ENCODE results near the gene SLC30A9. TPM values are rescaled to one million over a fixed set of nuclear protein-coding genes. Genes with fewer than 3 reads are reported as not detected.

SLC30A9 gene
- total RNA-seq = 61.3 TPM

GRCh38 chr4:41990365-41991111 lies at the start of gene SLC30A9:
SLC30A9 (plus strand) TSS chr4:41990530; CDS start chr4:41990652, 122 bp downstream.
- peak; percentile 96 for DNase-seq (ENCODE audit: low spot score)

DNA sequence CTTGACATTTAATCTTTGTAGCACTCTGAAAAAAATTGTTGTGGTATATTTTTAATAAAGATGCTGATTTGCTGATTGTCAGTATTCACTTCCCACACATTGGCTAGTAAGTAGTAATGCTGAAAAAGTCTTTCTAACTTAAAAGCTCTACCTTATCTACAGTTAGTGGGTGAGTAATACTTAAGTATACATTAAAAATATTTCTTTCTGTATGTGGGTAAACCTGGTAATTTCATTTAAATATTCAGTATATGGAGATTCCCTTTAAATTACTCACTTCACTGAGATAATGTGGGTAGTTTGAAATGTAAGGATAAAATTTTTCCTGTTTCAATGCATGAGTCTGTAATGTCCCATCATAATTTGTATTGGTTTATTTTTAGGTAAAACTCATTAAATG lies 49.5 kb upstream of the SLC30A9 start:
- no peak for DNase-seq (ENCODE audit: low spot score)

GRCh38 chr4:41943506-41943905 lies 46.8 kb upstream of the SLC30A9 start:
- DNase-seq (ENCODE audit: low spot score) = no peak

DNA sequence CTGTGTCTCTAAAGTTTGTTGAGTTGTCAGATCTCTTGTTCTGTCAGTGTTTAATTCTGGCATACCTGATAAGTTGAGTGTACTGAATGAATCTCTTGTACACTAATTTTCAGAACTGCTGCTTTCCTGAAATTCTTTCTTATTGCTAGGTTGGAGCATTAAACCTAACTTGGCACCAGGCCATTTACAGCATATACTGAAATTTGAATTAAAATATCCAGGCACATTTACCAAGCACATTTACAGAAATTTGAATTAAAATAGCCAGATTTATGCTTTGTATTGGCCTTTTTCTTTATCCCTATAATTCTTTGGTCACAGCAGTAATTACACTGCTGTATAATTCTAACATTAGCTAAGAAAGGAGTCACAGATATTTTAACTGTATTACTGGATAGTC lies 46.2 kb upstream of the SLC30A9 start:
- DNase-seq (ENCODE audit: low spot score) = no peak

DNA sequence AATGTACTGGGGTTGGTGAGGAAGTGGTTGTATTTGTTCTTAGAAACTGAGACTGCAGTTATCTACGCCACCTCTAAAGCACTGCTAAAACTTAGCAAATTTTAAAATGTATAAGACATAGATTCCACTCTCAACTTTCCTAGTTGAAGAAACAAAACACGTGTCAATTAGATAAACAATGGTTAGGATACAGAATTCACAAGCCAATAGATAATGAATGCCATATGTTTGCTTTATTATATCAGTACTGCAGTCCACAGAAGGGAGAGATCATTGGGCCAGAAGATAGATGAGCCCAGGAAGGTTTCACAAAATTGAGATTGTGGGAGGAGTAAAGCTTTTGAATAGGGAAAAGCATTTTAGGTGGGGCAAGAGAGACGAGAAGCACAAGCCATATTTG lies 40.8 kb upstream of the SLC30A9 start:
- no peak for DNase-seq (ENCODE audit: low spot score)

- no peak for DNase-seq (ENCODE audit: low spot score)
Measured at GRCh38 chr4:41957634-41958033, 32.7 kb upstream of the SLC30A9 start.

DNA sequence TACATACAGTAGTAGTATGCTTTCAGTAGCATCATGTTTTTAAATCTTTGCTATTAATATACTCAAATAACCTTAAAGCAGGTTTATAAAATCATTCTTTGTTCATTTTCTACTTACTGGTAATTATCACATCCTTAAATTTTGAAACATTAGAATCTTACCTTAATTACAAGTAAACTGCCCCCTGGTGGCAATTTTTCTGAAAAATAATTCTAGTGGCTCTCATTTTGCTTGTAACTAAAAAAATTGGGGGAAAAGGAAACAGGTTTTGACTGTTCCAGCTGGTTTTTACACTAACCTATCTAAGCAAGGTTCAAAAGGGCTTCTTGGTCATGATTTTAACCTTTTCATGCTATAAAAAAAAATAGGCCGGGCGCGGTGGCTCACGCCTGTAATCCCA lies 27.2 kb upstream of the SLC30A9 start:
- no peak for DNase-seq (ENCODE audit: low spot score)

DNA sequence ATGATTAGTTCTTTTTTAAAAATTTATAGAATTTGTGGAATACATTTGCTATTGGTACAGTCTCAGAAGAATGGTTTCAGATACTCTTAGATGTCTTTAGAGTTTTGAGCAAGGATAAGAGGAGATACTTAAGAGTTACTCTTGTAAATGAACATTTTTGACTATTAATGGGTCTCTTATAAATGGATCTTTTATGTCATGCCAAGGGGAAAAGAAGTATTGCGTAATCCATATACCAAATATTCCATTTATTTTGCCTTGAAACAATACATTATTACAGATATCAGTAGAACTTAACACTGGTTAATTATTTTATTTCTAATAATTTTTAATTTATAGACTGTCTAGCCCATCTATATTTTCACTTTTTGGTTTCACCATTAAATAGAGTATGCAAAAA lies 25.9 kb upstream of the SLC30A9 start:
- DNase-seq (ENCODE audit: low spot score) = no peak

GRCh38 chr4:41967392-41967791 lies 22.9 kb upstream of the SLC30A9 start:
- no peak for DNase-seq (ENCODE audit: low spot score)

GRCh38 chr4:41969671-41970070 lies 20.7 kb upstream of the SLC30A9 start:
- no peak for DNase-seq (ENCODE audit: low spot score)

DNA sequence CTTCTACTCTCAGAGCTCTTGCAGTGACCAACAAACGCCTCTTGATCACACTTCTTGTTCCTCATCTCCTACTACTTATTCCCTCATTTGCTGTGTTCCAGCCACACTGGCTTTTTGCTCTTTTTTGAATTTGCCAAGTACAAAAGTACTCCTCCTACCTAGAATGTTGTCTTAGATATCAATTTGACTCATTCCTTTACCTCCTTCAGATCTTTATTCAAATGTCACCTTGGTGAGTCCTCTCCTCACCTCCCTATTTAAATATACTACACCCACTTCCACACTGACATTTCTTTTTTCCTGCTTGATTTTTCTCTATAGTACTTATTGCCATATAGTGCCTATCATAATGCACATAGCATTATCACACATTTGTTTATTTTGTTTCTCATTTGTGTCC lies 15.0 kb upstream of the SLC30A9 start:
- no peak for DNase-seq (ENCODE audit: low spot score)

- DNase-seq (ENCODE audit: low spot score) = no peak
Measured at GRCh38 chr4:41976775-41977516, 13.4 kb upstream of the SLC30A9 start.

- DNase-seq (ENCODE audit: low spot score) = no peak
Measured at GRCh38 chr4:41977709-41978108, 12.6 kb upstream of the SLC30A9 start.

GRCh38 chr4:41981456-41981855 lies 8.9 kb upstream of the SLC30A9 start, which contains the start of gene DCAF4L1:
DCAF4L1 (plus strand) TSS chr4:41981756; CDS start chr4:41981793, 37 bp downstream.
- DNase-seq (ENCODE audit: low spot score) = no peak

- DNase-seq (ENCODE audit: low spot score) = no peak
Measured at GRCh38 chr4:41982716-41983115, 7.6 kb upstream of the SLC30A9 start.

- DNase-seq (ENCODE audit: low spot score) = no peak
Measured at GRCh38 chr4:41985151-41985550, 5.2 kb upstream of the SLC30A9 start.

- DNase-seq (ENCODE audit: low spot score) = no peak
Measured at GRCh38 chr4:41989994-41990364, 351 bp upstream of the SLC30A9 start.

GRCh38 chr4:41991916-41992767 lies 1.8 kb downstream of the SLC30A9 start:
- DNase-seq (ENCODE audit: low spot score) = no peak

GRCh38 chr4:41992967-41993857 lies 2.9 kb downstream of the SLC30A9 start:
- no peak for DNase-seq (ENCODE audit: low spot score)

DNA sequence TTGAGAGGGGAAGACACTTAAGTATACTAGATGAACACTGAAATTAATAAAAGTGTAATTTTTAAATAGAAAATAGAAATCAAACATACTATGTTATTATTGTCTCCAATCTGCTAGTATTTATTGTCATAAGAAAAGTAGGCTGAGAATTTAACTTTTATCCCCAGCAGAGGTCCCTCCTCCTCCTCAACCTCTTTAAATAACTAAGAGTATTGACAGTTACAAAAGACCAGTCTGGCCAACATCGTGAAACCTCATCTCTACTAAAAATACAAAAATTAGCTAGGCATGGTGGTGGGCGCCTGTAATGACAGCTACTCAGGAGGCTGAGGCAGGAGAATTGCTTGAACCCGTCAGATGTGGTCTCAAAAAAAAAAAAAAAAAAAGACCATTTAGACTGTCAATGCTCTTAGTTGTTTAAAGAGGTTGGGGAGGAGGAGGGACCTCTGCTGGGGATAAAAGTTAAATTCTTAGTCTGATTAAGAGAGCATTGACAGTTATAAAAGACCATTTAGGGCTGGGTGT lies 4.2 kb downstream of the SLC30A9 start:
- DNase-seq (ENCODE audit: low spot score) = no peak

- DNase-seq (ENCODE audit: low spot score) = no peak
Measured at GRCh38 chr4:41998019-41998418, 7.7 kb downstream of the SLC30A9 start.
